Fibroblast of the aortic adventitia (primary cell): ENCODE measurements around the gene BIRC2. TPM values are rescaled to one million over a fixed set of nuclear protein-coding genes. Genes with fewer than 3 reads are reported as not detected.

Source experiments
- DNase-seq: peaks from one replicate; pipeline ENCODE4 v3.0.0-alpha.2; 2010; ENCODE audit warnings: low read depth
- H3K4me3 ChIP-seq: 2 replicates; pipeline ENCODE4 v1.5.1; 2011; ENCODE audit warnings: low read depth, mild to moderate bottlenecking, control low read depth, low read length, moderate library complexity
- total RNA-seq: library from RNA; depleted of rRNA; stranded (reverse); fragments of >200 nt; gene quantifications from 2 replicates; pipeline ENCODE4 v1.2.3, GENCODE V29; 2012; ENCODE audit warnings: low replicate concordance
- TF ChIP-seq, protein P1 (sequence below): IDR thresholded peaks from 2 replicates; pipeline ENCODE4 v1.5.1; 2011; ENCODE audit warnings: mild to moderate bottlenecking, low read length, control low read depth, inconsistent platforms; ENCODE audit not compliant: insufficient read depth

BIRC2 gene
- total RNA-seq, 1 donor, result 68.7 TPM

DNA sequence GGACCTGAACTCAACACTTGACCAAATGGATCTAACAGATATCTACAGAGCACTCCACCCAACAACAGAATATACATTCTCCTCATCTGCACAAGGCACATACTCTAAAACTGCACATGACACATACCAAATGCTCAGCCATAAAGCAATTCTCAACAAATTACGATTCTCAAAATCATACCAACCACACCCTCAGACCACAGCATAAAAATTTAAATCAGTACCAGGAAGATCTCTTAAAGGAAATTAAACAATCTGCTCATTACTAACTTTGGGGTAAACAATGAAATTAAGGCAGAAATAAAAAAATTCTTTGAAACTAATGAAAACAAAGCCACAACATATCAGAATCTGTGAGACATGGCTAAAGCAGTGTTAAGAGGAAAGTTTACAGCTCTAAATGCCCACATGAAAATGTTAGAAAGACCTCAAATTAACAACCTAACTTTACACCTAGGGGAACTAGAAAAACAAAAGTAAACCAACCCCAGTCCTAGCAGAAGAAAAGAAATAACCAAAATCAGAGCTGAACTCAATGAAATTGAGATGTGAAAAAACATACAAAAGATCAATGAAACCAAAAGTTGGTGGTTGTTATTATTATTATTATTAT, 68.4 kb downstream of the BIRC2 start:
- TF ChIP-seq, protein P1, sequence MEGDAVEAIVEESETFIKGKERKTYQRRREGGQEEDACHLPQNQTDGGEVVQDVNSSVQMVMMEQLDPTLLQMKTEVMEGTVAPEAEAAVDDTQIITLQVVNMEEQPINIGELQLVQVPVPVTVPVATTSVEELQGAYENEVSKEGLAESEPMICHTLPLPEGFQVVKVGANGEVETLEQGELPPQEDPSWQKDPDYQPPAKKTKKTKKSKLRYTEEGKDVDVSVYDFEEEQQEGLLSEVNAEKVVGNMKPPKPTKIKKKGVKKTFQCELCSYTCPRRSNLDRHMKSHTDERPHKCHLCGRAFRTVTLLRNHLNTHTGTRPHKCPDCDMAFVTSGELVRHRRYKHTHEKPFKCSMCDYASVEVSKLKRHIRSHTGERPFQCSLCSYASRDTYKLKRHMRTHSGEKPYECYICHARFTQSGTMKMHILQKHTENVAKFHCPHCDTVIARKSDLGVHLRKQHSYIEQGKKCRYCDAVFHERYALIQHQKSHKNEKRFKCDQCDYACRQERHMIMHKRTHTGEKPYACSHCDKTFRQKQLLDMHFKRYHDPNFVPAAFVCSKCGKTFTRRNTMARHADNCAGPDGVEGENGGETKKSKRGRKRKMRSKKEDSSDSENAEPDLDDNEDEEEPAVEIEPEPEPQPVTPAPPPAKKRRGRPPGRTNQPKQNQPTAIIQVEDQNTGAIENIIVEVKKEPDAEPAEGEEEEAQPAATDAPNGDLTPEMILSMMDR, result no peak
- DNase-seq, result no peak
- no peak overlapping the region for H3K4me3 ChIP-seq

DNA sequence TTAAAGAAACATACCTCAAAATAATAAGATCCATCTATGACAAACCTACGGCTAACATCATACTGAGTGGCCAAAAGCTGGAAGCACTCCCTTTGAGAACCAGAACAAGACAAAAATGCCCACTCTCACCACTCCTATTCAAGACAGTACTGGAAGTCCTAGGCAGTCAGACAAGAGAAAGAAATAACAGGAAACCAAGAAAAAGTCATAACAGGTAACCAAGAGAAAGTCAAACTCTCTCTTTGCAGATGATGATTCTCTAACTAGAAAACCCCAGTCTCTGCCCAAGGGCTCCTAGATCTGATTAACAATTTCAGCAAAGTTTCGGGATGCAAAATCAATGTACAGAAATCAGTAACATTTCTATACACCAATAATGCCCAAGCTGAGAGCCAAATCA, 70.0 kb downstream of the BIRC2 start:
- TF ChIP-seq, protein P1, result no peak
- no peak for DNase-seq
- H3K4me3 ChIP-seq, result no peak overlapping the region

DNA sequence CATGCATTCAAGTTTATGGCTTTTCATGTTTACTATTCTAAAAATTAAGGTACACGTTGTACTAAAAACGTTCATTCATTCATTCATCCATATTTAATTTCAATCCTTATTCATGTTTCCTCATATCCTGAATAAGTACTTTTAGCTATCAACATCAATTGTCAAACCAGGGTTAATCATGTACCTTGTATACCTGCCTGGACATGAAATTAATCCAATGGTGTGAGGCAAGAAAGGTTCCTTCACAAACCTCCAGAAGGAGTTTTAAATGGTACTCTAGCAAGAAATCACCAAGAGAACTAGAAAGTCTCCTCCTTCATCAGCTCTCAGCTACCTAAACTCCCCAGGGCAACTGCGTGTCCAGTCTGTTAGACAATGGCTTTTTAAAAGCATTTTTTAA, 72.2 kb downstream of the BIRC2 start:
- TF ChIP-seq, protein P1, result no peak
- no peak for DNase-seq
- no peak overlapping the region for H3K4me3 ChIP-seq

DNA sequence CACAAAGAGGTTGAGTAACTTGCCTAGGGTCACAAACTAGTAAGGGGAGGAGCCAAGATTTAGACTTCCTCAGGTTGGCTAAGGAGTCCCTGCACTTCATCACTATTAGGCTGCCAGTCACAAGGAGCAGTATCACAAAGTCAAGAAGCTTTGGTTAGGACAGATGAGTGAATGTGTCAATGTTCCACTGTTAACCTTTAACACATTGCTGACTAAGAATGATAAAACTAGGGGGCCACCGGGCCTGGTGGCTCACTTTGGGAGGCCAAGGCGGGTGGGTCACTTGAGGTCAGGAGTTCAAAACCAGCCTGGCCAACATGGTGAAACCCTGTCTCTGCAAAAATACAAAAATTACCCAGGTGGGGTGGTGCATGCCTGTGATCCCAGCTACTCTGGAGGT, 73.5 kb downstream of the BIRC2 start:
- TF ChIP-seq, protein P1, result no peak
- no peak overlapping the region for H3K4me3 ChIP-seq
- no peak for DNase-seq

DNA sequence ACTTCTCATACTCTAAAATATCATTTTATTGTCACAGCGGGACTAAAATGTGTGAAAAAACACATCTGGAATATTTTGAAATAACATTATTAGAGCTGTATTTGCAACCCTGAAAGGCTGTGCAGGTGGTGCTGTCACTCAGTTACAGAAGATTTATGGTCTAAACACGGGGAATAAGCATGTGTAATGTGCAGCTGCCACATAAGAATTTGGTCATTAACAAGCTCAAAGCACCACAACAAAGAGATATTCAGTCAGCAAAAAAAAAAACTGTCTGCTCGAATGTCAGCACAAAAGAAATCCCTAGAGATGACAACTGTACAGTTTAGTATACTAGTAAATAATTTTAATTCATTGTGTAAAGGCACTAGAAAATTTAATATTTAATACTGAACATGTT, 74.2 kb downstream of the BIRC2 start:
- no peak overlapping the region for H3K4me3 ChIP-seq
- no peak for DNase-seq
- TF ChIP-seq, protein P1, result no peak

DNA sequence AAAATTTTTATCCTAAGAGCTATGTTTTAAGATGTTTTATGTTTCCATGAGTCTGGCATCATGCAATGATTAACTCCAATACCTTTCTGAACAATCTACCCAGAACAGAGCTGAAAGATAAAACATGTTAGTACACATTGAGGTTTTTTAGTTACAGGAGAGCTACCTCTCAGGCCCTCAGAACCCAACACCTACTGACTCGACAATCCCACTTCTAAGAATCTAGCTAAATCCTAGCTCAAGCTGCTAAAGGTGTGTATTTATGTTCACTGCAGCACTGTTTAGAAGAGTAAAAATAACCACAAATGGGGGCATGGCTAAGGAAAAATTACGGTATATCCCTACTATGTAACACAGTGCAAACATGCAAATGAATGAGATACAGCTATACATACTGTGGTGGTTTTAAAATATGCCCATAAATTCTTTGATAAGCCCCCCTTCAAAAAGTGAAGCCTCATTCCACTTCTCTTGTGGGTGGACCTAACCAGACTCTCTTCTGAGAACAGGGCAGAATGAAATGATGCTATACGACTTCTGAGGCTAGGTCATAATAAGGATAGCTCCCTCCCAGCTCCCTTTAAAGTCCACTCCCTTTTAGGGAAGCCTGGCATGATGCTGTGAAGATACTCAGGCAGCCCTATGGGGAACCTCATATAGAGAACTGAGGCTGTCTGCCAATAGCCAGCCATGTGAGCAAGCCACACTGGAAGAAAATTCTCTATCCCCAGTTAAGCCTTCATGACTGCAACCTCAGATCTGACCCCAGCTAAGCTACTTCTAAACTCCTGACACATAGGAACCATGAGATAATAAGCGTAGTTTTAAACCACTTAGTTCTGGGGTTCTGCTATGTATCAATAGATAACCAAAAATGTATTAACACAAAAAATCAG, 76.1 kb downstream of the BIRC2 start:
- TF ChIP-seq, protein P1, result no peak
- DNase-seq, result no peak

More for the DNA sequence above, 76.1 kb downstream of the BIRC2 start:
- H3K4me3 ChIP-seq, result no peak overlapping the region
